GM19238 (cell line): ENCODE results near the gene CCT3.
"Not testable (repeated sequence)": the region's sequence is repeated elsewhere in the genome, so short reads cannot be mapped to it uniquely, and the experiment has no call there.

Source experiments
- DNase-seq: peaks from one replicate; pipeline ENCODE4 v3.0.0; 2011; ENCODE audit warnings: low spot score; ENCODE audit not compliant: insufficient read length

Gene CCT3

GRCh38 chr1:156368889-156369684 is 31.0 kb upstream of the CCT3 start, which contains the start of gene RHBG:
TSS of gene RHBG (plus strand) at chr1:156369211. CDS start at chr1:156369250, 39 bp downstream.
- DNase-seq: no peak

DNA sequence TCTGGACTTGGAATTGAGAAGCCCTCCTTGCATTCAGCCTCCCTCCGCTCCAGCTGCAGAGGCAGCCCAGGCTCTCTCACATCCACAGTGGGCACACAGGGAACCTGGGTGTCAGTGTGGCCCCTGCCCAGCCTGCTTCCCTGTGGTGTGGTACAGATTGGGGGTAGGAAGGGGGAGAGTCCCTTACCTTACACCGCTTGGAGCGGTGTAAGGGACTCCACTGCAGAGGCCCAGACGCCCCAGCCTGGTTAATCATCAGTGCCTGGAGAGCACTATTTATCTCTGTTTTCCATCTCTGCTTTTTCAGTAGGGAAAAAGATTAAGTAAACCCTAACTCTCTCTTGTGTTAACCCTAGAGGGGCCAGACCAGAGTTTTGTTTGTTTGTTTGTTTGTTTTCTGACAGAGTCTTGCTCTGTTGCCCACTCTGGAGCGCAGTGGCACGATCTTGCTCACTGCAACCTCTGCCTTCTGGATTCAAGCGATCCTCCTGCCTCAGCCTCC is 30.1 kb upstream of the CCT3 start:
- DNase-seq: no peak

DNA sequence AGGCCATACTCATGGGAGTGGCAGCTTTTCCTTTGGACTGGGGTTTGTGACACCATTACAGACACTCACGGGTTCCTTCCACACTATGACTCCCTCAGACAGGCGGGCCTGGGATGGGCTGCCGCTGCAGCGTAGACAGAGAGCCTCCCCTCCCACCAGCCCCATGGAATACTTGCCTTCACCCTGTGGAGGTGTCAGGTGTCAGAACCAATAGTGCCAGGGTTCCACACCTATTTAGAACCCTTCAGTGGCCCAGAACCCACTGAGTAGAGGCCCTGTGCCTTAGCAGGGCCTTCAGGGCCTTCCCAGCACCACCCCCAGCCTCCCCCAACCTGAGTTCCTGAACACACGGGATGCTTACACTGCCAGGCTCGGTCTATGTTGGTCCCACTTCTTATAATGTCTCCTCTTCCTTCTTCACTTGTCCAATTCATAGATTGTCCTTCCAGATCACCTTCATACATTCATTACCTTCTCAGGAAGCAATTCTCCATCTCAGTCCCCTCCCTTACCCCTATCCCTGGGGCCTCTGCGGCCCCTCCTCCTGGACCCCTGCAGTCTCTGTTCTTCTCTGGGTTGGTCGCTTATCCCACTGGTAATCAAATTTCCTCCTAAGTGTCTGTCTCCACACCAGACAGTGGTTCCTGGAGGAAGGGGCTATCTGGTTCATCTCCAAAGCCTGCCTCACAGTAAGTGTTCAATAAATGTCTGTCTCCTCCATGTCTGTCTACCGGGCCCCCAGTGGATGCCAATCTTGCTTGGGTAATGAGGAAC is 29.5 kb upstream of the CCT3 start:
- no peak for DNase-seq

DNA sequence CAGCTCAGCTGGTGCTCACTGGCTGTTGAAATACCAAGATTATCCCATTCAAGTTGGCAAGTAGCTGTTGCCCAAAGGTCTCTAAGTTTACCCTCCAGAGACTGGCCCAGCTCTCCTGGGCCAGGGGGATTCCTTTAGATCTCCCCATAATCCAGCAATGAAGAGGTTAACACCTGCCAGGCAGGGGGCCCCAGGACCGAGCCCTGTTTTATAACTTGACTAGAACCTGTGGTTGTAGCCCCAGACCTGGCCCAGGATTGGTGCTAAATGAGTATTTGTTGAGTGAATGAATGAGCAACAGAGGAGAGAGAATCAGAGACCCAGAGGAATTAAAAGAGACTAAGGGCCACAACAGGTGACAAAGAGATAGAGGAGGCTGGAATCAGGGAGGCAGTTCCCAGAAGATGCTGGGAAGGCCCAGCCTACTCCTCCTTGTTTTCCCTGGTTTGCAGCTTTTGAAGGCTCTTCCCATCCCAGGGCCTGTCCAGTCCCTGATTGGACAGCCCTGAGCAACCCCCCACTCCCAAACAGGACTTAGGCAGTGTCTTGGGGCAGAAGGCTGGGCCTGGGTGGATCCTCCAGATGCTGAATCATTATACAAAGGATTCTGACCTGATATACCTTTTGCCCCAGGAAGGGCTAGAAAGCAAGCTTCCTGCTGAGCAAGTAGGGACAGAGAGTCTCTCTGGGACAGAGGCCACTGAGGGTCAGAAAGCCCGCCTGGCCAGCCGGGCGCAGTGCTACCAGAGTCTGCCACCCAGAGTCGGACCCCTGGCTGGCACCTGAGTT is 28.5 kb upstream of the CCT3 start:
- no peak for DNase-seq

DNA sequence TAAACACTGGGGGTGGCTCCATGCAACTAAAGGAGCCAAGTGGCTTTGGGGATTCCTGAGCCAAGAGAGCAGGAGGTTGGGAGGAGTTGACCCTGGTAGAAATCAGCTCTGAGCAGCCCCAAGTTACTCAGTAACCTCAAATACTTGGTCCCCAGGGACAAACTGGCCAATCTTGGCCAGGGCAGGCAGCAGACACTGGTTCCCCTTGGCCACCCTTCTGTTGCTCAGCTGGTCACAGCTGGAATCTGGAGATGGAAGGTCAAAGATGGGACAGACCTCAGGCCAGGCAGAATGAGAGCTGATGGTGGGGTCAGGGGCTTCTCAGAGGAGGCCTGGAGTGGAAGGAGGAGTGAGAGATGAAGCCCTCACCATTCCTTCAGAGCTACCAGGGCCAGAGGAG is 27.7 kb upstream of the CCT3 start:
- no peak for DNase-seq

DNA sequence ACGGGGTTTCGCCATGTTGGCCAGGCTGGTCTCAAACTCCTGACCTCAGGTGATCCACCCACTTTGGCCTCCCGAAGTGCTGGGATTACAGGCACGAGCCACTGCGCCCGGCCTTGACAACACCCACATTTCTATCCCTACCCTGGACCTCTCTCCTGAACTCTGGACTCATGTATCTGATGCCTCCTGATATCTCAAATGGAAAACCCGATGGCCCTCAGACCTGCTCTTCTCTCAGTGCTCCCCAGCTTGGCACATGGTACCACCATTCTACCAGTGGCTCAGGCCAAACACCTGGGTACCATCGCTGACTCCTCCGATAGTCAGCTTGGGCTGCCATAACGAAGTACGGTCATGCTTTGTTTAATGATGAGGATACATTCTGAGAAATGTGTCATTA is 22.4 kb upstream of the CCT3 start:
- DNase-seq: no peak

- DNase-seq: no peak
Measured at GRCh38 chr1:156359973-156360372, 21.9 kb upstream of the CCT3 start.

- no peak for DNase-seq
Measured at GRCh38 chr1:156359249-156359648, 21.2 kb upstream of the CCT3 start.

DNA sequence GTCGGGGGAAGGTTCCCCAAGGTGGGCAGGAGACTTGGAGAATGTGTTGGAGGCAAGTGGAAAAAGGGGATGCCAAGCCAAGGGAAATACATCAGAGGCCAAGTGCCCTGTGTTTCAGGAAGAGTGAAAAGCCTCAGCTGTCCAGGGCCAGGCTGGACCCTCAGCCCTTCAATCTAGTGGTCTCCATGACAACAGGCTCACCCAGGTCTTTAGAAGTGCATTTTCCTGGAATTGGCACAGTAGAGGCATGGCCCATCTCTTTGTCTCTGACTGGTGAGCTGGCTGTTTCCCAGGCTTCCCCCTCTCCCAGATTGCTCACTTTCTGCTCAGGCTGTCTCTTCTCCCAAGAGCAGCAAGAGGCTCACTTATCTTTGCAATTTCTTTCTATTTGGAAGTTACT is 20.5 kb upstream of the CCT3 start:
- no peak for DNase-seq

- no peak for DNase-seq
Measured at GRCh38 chr1:156357977-156358376, 19.9 kb upstream of the CCT3 start.

GRCh38 chr1:156356875-156357534 is 18.9 kb upstream of the CCT3 start:
- DNase-seq: peak; percentile 90

DNA sequence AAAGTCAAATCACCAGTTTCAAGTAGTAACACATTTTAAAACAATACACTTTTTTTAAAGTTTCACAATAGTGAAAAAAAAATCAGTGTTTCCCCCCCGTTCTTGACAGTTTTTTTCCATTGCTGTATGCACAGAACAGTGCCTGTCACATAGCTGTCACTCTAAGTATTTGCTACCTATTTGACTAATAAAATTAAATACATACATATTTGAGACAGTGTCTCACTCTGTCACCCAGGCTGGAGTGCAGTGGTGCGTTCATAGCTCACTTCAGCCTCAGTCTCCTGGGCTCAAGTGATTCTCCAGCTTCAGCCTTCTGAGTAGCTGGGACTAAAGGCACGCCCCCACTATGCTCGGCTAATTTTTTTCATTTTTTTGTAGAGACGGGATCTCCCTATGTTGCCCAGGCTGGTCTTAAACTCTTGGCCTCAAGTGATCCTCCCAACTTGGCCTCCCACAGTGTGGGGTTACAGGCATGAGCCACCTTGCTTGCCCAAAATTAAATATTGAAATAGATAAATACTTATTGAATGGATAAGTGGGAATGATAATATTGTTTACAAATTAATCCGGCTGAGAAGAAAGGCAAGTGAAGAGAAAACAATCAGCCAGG is 18.3 kb upstream of the CCT3 start:
- DNase-seq: no peak

DNA sequence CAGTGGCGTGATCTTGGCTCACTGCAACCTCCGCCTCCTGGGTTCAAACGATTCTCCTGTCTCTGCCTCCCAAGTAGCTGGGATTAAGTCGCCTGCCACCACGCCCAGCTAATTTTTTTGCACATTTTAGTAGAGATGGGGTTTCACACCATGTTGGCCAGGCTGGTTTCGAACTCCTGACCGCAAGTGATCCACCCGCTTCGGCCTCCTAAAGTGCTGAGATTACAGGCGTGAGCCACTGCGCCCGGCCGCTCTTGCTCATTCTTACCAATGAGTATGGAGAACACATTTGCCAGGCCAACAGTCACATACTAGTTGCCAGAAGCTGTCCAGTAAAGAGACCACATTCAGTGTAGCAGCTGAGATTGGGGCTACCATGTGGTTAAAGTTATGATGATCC is 14.4 kb upstream of the CCT3 start:
- DNase-seq: not testable (repeated sequence)

DNA sequence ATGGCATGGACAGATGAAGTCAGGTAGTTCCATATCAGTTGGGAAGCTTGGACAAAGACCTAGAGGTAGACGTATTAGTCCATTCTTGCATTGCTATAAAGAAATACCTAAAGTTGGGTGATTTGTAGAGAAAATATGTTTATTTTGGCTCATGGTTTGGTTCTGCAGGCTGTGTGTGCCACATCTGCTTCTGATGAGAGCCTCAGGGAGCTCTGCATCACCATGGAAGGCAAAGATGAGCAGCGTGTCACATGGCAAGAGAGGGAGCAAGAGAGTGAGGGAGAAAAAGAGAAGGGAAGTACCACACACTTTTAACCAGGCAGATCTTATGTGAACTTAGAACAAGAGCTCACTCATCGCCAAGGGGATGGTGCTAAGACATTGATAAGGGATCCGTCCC is 9.2 kb upstream of the CCT3 start:
- no peak for DNase-seq

DNA sequence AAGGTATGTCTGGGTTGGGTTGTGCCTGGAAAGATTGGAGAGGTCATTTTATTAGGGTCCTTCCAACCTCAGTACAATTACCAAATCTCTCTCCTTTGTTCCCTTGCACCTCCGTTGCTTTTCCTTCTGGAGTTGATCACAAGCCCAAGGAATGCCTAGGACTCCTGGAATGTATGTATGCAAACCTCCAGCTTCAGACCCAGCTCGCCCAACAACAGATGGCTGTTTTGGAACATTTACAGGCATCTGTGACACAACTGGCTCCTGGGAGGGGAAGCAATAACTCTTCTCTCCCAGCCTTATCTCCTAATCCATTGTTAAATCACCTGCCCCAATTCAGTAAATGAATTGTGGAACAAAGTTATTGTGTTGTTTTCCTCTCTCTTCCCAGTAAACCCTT is 8.5 kb upstream of the CCT3 start:
- no peak for DNase-seq

DNA sequence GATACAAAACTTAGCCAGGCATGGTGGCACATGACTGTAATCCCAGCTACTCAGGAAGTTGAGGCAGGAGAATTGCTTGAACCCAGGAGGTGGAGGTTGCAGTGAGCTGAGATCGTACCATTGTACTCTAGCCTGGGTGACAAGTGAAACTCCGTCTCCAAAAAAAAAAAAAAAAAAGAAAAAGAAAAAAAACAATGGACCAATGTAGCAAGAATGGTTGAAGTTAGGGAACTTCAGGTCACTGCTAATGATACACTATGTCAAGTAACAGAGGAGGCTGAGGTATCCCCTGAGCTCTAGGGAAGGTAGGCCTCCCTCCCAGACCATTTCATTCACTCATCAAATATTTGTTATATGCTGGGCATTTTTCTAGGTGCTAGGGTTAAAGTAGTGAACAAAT is 7.9 kb upstream of the CCT3 start:
- not testable (repeated sequence) for DNase-seq

DNA sequence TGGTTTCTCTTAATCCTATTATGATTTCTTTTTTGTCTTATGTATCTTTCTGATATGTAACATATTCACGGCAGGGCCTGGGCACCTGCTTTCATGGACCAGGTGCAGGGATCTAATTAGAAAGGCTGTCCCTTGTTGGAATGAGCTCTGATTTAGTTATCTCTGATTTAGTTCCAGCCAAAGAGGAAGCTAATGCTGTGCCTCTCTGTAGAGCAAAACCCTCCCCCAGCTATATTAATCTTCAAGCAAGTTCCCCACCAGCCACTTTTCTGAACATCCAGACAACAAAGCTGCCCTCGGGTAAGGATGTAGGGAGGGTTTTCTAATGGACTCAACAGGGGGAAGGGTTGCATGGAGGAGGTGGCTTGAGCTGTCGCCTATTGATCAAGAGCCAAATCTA is 6.3 kb upstream of the CCT3 start:
- DNase-seq: no peak

- DNase-seq: no peak
Measured at GRCh38 chr1:156342166-156342955, 4.3 kb upstream of the CCT3 start.

DNA sequence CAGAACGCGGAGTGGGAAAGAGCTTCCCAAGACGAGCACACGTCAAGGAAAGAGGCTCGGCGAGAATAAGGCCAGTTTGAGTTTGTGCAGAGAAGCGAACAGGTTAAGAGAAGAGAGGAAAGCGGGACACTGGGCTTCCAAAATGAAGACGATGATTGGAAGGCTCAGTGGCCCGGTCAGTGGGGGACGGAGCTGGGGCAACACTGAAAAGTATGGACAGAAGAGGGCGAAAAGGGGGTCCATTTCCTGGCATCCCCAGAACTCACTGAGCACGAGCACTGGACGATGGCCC is 258 bp downstream of the CCT3 start:
- no peak for DNase-seq
